Brain pericyte (primary cell): ENCODE measurements around the gene SLAIN1.

Experiments
- DNase-seq: peaks from one replicate; pipeline ENCODE4 v3.0.0-alpha.2; 2012; ENCODE audit warnings: low read depth, low spot score

The SLAIN1 gene

GRCh38 chr13:77714119-77714755 is 16.8 kb downstream of the SLAIN1 start:
- DNase-seq, result no peak

GRCh38 chr13:77715233-77715891 is 17.9 kb downstream of the SLAIN1 start:
- DNase-seq, result no peak

DNA sequence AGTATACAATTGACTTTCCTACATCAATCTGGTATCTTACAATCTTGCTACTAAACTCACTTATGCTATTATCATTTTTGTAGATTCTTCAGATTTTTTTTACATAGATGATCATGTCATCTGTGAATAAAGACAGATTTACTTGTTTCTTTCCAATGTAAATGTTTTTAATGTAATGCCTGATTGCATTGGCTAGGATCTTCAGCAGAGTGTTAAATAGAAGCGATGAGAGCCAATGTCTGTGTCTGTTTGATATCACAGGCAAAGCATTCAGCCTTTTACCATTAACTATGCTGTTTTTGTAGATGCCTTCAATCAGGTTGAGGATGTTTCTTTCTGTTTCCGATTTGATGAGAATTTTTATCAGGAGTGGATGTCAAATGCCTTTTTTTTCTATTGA is 19.2 kb downstream of the SLAIN1 start:
- no peak for DNase-seq

- DNase-seq, result no peak
Observed at GRCh38 chr13:77717508-77717907, 20.0 kb downstream of the SLAIN1 start.

DNA sequence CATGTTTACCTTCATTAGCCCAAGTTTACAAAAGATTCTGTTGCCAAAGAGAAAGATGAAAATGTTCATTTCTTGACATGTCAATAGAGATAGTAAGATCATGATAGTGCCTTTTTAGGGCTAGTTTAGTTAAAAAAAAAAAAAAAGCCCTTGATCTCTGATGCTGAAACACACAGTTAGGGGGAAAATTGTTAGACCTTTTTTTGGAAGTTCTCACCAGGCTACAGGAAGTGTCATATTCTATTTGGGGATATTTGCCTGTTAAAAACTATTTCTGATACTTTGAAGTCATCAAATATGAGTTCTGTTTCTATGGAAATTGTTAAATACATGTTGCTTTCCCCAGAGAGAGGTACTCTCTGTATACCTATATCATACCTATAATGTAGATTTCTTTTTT is 21.6 kb downstream of the SLAIN1 start:
- DNase-seq, result no peak

GRCh38 chr13:77720988-77721387 is 23.5 kb downstream of the SLAIN1 start:
- no peak for DNase-seq

DNA sequence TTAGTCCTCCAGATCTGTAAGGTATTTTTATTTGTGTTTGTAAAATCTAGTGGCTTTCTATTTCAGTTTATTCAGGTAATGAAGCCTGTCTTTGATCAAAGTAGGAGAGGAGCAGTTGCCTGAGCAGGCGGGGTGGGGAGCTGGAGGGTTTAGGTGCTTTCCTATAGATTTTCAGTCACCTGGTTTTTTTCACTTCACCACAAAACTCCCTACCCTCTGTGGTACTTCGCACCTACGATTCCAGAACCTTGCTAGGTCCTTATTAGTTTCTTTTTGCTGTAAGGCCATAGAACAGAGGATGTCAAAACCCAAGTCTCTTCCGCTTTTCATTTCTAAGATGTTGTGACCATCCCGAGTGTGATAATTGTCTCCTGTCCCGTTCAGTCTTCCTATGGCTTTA is 26.6 kb downstream of the SLAIN1 start:
- DNase-seq, result no peak

DNA sequence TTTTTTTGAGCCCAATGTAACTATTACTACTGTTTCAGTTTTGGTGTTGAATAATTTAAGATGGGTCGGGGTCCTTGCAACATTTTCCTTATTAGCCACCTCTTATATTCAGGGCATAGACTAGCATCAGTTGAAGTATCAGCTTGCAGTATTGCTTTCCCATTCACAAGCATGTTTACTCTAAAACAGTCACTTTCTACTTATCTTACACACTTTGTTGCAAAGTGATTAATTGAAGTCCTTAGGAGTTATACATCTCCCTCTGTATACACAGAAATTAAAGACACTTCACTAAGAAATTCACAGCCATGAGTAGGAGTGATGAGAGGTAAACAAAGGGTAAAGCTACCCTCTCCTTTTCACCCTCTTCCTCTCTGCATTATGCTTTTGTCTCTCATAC is 27.6 kb downstream of the SLAIN1 start:
- no peak for DNase-seq

GRCh38 chr13:77728265-77729125 is 31.0 kb downstream of the SLAIN1 start:
- no peak for DNase-seq

DNA sequence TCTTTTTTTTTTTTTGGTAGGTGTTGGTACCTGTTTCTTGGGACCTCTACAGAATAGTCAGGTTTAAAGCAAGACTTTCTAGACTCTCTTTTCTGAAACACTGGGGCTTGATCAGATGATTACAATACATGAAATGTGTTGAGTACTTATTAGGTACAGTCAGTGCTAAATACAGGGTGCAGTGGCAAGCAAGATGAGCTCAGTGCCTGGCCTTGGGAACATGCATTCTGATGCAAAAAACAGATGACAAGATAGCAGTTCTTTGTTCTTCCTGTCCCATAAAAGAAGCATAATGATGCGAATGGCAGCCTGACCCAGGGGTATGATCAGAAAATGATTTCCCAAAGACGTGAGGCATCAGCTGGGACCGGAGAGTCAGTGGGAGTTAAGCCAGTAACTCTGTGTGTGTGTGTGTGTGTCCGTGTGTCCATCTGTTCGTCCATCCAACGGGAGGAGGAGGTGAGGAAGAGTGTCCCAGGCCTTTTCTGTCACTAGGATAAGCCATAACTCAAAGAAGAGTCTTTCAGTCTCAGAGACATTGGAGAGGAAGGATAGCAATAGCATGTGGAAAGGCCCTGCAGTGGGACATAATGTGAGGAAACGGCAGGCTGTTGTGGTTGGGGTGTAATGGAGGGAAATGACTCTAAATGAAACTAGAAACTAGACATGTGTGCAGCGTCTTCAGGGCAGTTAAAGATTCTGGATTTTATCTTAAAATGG is 32.2 kb downstream of the SLAIN1 start:
- no peak for DNase-seq

DNA sequence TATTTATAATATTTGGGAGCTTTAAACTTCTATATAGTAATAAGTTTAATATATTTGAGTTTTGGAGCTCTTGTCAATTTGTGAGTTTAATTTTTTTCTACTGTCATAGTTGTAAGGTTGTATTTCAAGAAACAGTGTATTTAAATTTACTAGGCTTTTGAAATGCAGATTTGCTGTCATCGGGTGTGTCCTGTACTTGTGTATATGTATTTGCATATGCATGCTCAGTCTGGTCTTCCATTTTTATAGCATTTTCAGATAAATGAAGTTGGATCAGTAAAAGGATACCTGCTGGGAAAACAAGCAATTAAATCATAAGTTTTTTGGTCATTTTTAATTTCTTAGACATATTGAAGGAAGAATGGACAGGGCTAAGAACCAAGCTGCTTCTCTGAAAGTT is 33.1 kb downstream of the SLAIN1 start:
- DNase-seq, result no peak

DNA sequence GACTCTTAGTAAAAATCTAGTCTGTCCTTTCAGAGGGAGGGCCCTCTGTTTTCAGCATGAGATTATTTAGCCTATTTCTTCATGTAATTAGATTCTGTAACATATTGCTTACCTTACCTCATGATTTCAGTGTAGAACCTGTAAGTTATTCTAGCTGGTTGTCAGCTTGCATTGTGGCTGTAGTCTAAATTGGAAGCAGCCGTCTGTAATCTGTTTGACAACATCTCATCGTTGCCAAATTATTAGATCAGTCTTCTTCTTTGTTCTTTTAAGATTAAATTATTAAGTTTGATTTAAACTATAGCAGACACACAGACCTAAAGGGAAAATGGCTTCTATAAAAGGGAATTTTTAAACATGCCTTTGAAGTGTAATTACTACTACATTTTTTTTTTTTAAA is 34.8 kb downstream of the SLAIN1 start:
- DNase-seq, result no peak

DNA sequence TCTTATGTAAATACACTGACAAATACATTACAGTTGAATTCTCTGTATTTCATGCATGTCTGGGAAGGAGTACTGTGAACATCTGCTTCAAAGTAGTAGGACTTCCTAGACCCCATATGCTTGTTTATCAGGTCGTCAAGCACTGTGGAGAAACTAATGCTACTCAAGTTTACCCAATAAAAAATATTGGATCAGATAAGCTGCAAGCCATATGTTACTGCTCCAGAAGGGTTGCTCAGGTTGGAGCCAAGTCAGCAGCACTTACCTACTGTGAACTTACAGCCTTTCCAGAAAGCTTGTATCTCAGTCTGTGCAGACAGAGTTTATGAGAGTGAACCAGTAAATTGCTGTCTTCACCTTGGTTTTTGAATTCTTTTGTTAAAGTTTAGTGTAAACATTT is 36.2 kb downstream of the SLAIN1 start:
- no peak for DNase-seq

DNA sequence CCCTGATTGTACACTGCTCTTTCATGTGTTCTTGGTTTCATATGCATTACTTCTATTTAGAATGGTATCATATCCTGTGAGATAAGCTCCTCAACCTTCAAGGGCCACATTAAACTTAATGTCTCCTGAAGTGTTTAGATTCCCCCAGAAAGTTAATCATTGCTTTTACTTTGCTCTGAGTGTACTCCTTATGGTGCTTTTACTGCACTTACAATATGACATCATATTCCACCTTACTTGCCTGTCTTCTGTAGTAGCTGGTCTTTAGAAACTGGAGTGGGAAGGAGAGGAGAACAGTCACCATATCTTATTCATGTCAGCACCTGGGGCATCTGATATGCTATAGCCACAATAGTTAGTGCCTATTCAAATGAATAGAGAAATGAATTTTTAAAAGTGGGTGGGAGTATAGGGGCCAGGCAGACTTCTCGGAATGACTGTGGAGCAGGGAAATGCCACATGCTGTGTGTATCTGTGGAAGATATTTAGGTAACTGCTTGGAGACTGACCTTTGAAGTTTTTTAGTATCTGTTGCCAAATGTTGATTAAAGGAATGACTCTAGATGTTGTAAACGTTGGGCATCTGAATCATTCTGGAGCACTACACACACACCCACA is 40.2 kb downstream of the SLAIN1 start:
- no peak for DNase-seq

DNA sequence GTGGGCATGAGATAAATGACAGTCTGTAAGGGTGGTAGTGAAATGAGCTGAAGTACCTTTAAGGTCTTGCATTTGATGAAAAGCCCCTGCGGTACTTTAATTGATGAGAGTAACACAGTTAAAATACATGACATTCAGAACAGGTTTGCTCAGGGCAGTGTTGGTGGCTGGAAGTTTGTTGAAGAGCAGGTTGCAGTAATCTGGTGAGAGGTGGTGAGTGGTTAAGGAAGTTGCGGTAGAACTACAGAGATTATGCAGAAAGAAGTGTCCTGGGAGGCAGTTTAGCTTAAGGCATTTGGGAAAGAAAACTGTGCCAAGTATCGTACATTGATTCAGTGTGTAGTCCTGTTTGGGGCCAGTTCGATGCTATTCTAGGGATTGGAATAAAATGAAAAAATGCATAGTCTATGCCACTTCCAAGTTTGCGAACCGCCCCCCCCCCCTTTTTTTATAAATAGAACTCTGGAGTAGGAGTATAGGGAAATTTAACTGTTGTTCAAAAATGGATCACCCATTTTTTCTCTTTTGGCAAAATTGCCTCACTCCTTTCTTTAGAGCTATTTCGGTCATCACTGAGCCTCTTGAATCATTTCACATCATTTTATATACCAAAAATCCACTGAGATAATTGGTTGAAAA is 42.7 kb downstream of the SLAIN1 start:
- no peak for DNase-seq

GRCh38 chr13:77740931-77741596 is 43.6 kb downstream of the SLAIN1 start:
- DNase-seq, result no peak

DNA sequence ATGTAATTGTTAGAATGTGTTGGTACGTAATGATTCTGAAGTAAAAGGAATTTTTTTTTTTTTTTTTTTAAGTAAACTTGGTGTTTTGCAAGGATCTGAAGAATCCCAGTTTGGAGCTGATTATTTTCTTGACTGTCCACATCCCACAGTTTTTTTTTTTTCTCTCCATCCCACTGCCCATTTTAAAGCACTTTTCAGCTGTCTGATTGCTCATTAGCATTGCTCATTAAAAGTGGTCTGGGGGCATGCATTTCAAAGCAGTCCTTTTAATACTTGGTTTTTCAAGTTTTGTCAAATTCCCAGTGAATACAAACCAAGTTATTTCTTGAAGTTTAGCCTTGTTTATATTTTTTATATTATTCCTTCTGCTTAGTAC is 44.1 kb downstream of the SLAIN1 start:
- DNase-seq, result no peak

DNA sequence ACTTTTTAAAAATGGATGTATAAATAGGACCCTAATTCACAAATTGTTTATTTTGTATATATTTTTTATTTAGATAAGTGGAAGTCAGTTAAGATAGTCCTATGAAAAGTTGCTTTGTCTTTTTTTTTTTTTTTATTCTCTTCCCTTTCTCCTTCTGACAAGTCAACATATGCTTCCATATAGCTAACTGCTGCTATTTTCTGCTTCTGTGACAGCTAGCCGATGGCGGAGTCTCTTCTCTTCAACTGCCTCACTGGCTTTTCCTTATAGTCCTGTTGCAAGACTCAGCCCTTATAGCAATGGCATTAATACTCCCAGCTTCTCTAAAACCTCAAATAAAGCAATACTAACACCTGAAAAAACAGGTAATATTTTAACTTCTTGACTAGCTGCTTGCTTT is 45.3 kb downstream of the SLAIN1 start:
- no peak for DNase-seq

DNA sequence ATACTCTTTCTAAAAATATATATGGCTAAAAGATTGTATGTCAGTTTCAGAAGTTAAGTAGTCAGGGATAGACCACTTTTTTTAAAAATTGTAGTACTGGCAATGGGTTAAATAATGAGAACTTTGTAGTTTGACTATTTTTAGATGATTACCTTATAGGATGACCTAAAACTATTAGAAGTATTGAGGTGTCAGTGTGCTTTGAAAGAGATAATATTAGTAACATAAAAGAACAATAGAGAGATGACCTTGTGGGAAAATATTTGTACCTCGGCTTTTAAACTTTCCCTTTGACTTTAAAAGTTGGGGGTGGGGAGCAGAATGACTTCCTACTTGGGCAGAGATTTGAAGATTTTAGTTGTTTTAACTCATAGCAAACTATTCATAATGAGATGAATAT is 48.3 kb downstream of the SLAIN1 start:
- no peak for DNase-seq

- DNase-seq, result no peak
Observed at GRCh38 chr13:77749344-77749880, 51.9 kb downstream of the SLAIN1 start.
